GM23338 (cell line): ENCODE results near the gene NPM1. TPM values are rescaled to one million over a fixed set of nuclear protein-coding genes. Genes with fewer than 3 reads are reported as not detected.

Source experiments
- ATAC-seq: fragments of 200-7000 bp; cut with Tn5 transposase; 3 replicates; pipeline ENCODE4 v1.9.1; 2020
- DNase-seq: peaks from one replicate; pipeline ENCODE4 v3.0.0-alpha.2; 2015; ENCODE audit warnings: low spot score
- H2AFZ ChIP-seq: fragments of 200-600 bp; sonication (generic); 2 replicates; pipeline ENCODE4 v1.8.0; 2016; ENCODE audit warnings: antibody characterized with exemption, mild to moderate bottlenecking, moderate library complexity
- H3F3A ChIP-seq: fragments of 200-600 bp; sonication (generic); replicated peaks from 2 replicates; pipeline ENCODE4 v1.8.0; 2017; ENCODE audit warnings: antibody characterized with exemption, mixed run types, low read depth
- H3K27ac ChIP-seq: fragments of 200-600 bp; sonication (generic); 2 replicates; pipeline ENCODE4 v1.6.1; 2016; ENCODE audit warnings: low read depth
- H3K27me3 ChIP-seq: fragments of 200-600 bp; sonication (generic); 2 replicates; pipeline ENCODE4 v1.8.0; 2016; ENCODE audit warnings: mild to moderate bottlenecking, mixed run types, moderate library complexity; ENCODE audit not compliant: insufficient read depth
- H3K36me3 ChIP-seq: fragments of 200-600 bp; sonication (generic); 2 replicates; pipeline ENCODE4 v1.8.0; 2016; ENCODE audit warnings: mild to moderate bottlenecking; ENCODE audit not compliant: insufficient read depth
- H3K4me1 ChIP-seq: fragments of 200-600 bp; sonication (generic); 2 replicates; pipeline ENCODE4 v1.8.0; 2016; ENCODE audit warnings: mild to moderate bottlenecking, moderate library complexity; ENCODE audit not compliant: insufficient read depth
- H3K4me2 ChIP-seq: fragments of 200-600 bp; sonication (generic); 2 replicates; pipeline ENCODE4 v1.7.1; 2017; ENCODE audit warnings: mixed run types
- H3K4me3 ChIP-seq: fragments of 200-600 bp; sonication (generic); 2 replicates; pipeline ENCODE4 v1.6.1; 2016; ENCODE audit warnings: mixed run types
- H3K79me2 ChIP-seq: fragments of 200-600 bp; sonication (generic); replicated peaks from 2 replicates; pipeline ENCODE4 v1.8.0; 2017; ENCODE audit warnings: mild to moderate bottlenecking; ENCODE audit not compliant: insufficient read depth
- H3K9me2 ChIP-seq: fragments of 200-600 bp; sonication (generic); 2 replicates; pipeline ENCODE4 v1.8.0; 2017; ENCODE audit not compliant: insufficient read depth
- H4K20me1 ChIP-seq: fragments of 200-600 bp; sonication (generic); replicated peaks from 2 replicates; pipeline ENCODE4 v1.8.0; 2017; ENCODE audit warnings: mild to moderate bottlenecking; ENCODE audit not compliant: insufficient read depth
- H3K27ac Mint-ChIP-seq: 2 replicates; pipeline ENCODE4 v1.8.0; 2020; ENCODE audit warnings: inconsistent platforms, mild to moderate bottlenecking, moderate library complexity, mixed read lengths
- H3K27me3 Mint-ChIP-seq: 3 replicates; pipeline ENCODE4 v1.8.0; 2022; ENCODE audit warnings: low read depth, mild to moderate bottlenecking, moderate library complexity, mixed read lengths, inconsistent platforms; ENCODE audit not compliant: insufficient read depth, poor library complexity
- H3K36me3 Mint-ChIP-seq: 3 replicates; pipeline ENCODE4 v1.8.0; 2021; ENCODE audit warnings: low read depth, mild to moderate bottlenecking, inconsistent platforms, moderate library complexity, mixed read lengths
- H3K4me1 Mint-ChIP-seq: 3 replicates; pipeline ENCODE4 v1.8.0; 2020; ENCODE audit warnings: mild to moderate bottlenecking, inconsistent platforms, mixed read lengths
- H3K4me3 Mint-ChIP-seq: 3 replicates; pipeline ENCODE4 v1.8.0; 2021; ENCODE audit warnings: moderate library complexity, mild to moderate bottlenecking, inconsistent platforms, mixed read lengths
- H3K9me3 Mint-ChIP-seq: 3 replicates; pipeline ENCODE4 v1.8.0; 2020; ENCODE audit warnings: moderate library complexity, mild to moderate bottlenecking, inconsistent platforms, mixed read lengths
- CREB1 ChIP-seq: fragments of 250-450 bp; sonication (Bioruptor Pico); IDR thresholded peaks from 2 replicates; pipeline ENCODE4 v1.5.0; 2020; ENCODE audit warnings: low read depth, mild to moderate bottlenecking, moderate library complexity
- CTCF ChIP-seq, 2 experiments: fragments of 200-600 bp in 1 of 2; sonication (generic) in 1 of 2; conservative IDR thresholded peaks; 2 replicates each; pipeline versions ENCODE4 v1.5.1 to v1.6.1; 2016 to 2017; ENCODE audit warnings: antibody characterized with exemption in 2 of 2, low read depth in 2 of 2, mild to moderate bottlenecking in 2 of 2, moderate library complexity in 1 of 2
- ETS1 ChIP-seq: IDR thresholded peaks from 2 replicates; pipeline ENCODE4 v1.6.1; 2016; ENCODE audit warnings: antibody characterized with exemption
- EZH2 ChIP-seq: fragments of 200-600 bp; sonication (generic); IDR thresholded peaks from one replicate; pipeline ENCODE4 v1.8.0; 2017; ENCODE audit warnings: antibody characterized with exemption, mild to moderate bottlenecking, low read depth; ENCODE audit not compliant: unreplicated experiment
- EZH2phosphoT487 ChIP-seq: fragments of 200-600 bp; sonication (generic); IDR thresholded peaks from one replicate; pipeline ENCODE4 v1.8.1; 2018; ENCODE audit warnings: antibody characterized with exemption; ENCODE audit not compliant: unreplicated experiment
- JUNB ChIP-seq: IDR thresholded peaks from one replicate; pipeline ENCODE4 v1.6.1; 2016; ENCODE audit warnings: antibody characterized with exemption; ENCODE audit not compliant: unreplicated experiment
- NANOG ChIP-seq: IDR thresholded peaks from 2 replicates; pipeline ENCODE4 v1.6.1; 2016; ENCODE audit warnings: antibody characterized with exemption, borderline replicate concordance
- POLR2AphosphoS5 ChIP-seq: IDR thresholded peaks from 2 replicates; pipeline ENCODE4 v1.6.1; 2016; ENCODE audit warnings: antibody characterized with exemption, low read depth
- REST ChIP-seq: IDR thresholded peaks from one replicate; pipeline ENCODE4 v1.6.1; 2018; ENCODE audit warnings: antibody characterized with exemption; ENCODE audit not compliant: unreplicated experiment
- STAT1 ChIP-seq: IDR thresholded peaks from one replicate; pipeline ENCODE4 v1.6.1; 2016; ENCODE audit warnings: antibody characterized with exemption; ENCODE audit not compliant: unreplicated experiment
- ZNF114 ChIP-seq: fragments of 250-450 bp; sonication (Bioruptor Pico); IDR thresholded peaks from 2 replicates; pipeline ENCODE4 v1.5.0; 2020; ENCODE audit warnings: mild to moderate bottlenecking, moderate library complexity
- ZNF331 ChIP-seq: fragments of 250-450 bp; sonication (Bioruptor Pico); IDR thresholded peaks from 2 replicates; pipeline ENCODE4 v1.5.0; 2020; ENCODE audit warnings: low read depth, mild to moderate bottlenecking, moderate library complexity
- ZNF462 ChIP-seq: fragments of 250-450 bp; sonication (Bioruptor Pico); IDR thresholded peaks from 2 replicates; pipeline ENCODE4 v1.5.0; 2020; ENCODE audit warnings: mild to moderate bottlenecking, moderate library complexity
- polyA plus RNA-seq: library from polyadenylated mRNA; unstranded; fragments of >200 nt; fragmentation: Nextera tagmentation; extraction: Ambion mirVana; gene quantifications from 2 replicates; pipeline ENCODE4 v1.2.1, GENCODE V29; 2016
- total RNA-seq: library from RNA; depleted of rRNA; stranded (reverse); fragments of >200 nt; shearing (Covaris generic); gene quantifications from 2 replicates; pipeline ENCODE4 v1.2.3, GENCODE V29; 2014

NPM1 gene
- total and polyA plus RNA-seq, 2 experiments from 2014 or later = 3,739 to 5,242 TPM

GRCh38 chr5:171442287-171443042 is 54.8 kb downstream of the NPM1 start:
- Histone ChIP-seq H3K27me3 (no peaks in the 10 kb centered on the region), H3K36me3 (no peaks in the 10 kb centered on the region), H3K9me2 (no peaks in the 10 kb centered on the region), H3F3A (no peaks in the 10 kb centered on the region), H3K4me1 (peaks cover 19% of the 10 kb centered on the region), H3K4me2 (no peak overlapping the region), H2AFZ (no peak overlapping the region), H3K27ac (no peak overlapping the region), H4K20me1 (no peaks in the 10 kb centered on the region), H3K79me2 (no peaks in the 10 kb centered on the region), H3K4me3 (no peak overlapping the region)
- ATAC-seq = no peak
- no peak overlapping the region for H3K27ac Mint-ChIP-seq
- no peak overlapping the region for H3K4me3 Mint-ChIP-seq
- no peaks in the 10 kb centered on the region for H3K9me3 Mint-ChIP-seq
- peaks cover 35% of the 10 kb centered on the region for H3K4me1 Mint-ChIP-seq
- TF ChIP-seq EZH2 (no peak), ZNF114 (CRISPR knock-in tag) (no peak), ZNF331 (CRISPR knock-in tag) (no peak), ZNF462 (no peak), EZH2phosphoT487 (no peak), CREB1 (CRISPR knock-in tag) (no peak), NANOG (no peak), ETS1 (no peak), CTCF (conservative IDR thresholded peaks at IDR 0.05; ENCODE audit: low read depth in 2 of 2) (no peak), POLR2AphosphoS5 (no peak), REST (no peak), JUNB (no peak), STAT1 (no peak)
- peaks cover 4% of the 10 kb centered on the region for H3K27me3 Mint-ChIP-seq
- DNase-seq = no peak
- H3K36me3 Mint-ChIP-seq = no peaks in the 10 kb centered on the region; the same call in 2 of the 3 replicates
